Activated naive CD8-positive, alpha-beta T cell treated with anti-CD3 and anti-CD28 coated beads for 36 hours (primary cell): ENCODE data around the gene PSD. TPM values are rescaled to one million over a fixed set of nuclear protein-coding genes. Genes with fewer than 3 reads are reported as not detected.

Experiments
- DNase-seq: peaks from one replicate; pipeline ENCODE4 v3.0.0; 2021
- H3K27ac Mint-ChIP-seq: one replicate; pipeline ENCODE4 v1.8.0; 2022; ENCODE audit warnings: mild to moderate bottlenecking, moderate library complexity, mixed read lengths
- H3K27me3 Mint-ChIP-seq: one replicate; pipeline ENCODE4 v1.8.0; 2022; ENCODE audit warnings: mild to moderate bottlenecking, mixed read lengths
- H3K36me3 Mint-ChIP-seq: one replicate; pipeline ENCODE4 v1.8.0; 2021; ENCODE audit warnings: mild to moderate bottlenecking, mixed read lengths
- H3K4me1 Mint-ChIP-seq: one replicate; pipeline ENCODE4 v1.8.0; 2021; ENCODE audit warnings: mixed read lengths
- H3K4me3 Mint-ChIP-seq: one replicate; pipeline ENCODE4 v1.8.0; 2022; ENCODE audit warnings: mild to moderate bottlenecking, moderate library complexity, mixed read lengths
- H3K9me3 Mint-ChIP-seq: one replicate; pipeline ENCODE4 v1.8.0; 2022; ENCODE audit warnings: mixed read lengths
- total RNA-seq, 2 experiments: library from RNA; stranded (reverse); gene quantifications; one replicate each; pipeline ENCODE4 v1.2.3, GENCODE V29; 2021

PSD gene
- total RNA-seq, 2 experiments from 2014 or later, result 5.2 to 7.6 TPM

GRCh38 chr10:102375867-102376266 lies 42.7 kb downstream of the PSD start:
- H3K27me3 Mint-ChIP-seq, result no peaks in the 10 kb centered on the region
- no peaks in the 10 kb centered on the region for H3K4me1 Mint-ChIP-seq
- no peaks in the 10 kb centered on the region for H3K9me3 Mint-ChIP-seq
- no peak overlapping the region for H3K27ac Mint-ChIP-seq
- no peak for DNase-seq
- no peak overlapping the region for H3K4me3 Mint-ChIP-seq
- H3K36me3 Mint-ChIP-seq, result peaks cover 18% of the 10 kb centered on the region

- no peak overlapping the region for H3K27ac Mint-ChIP-seq
- H3K9me3 Mint-ChIP-seq, result no peaks in the 10 kb centered on the region
- H3K36me3 Mint-ChIP-seq, result peaks cover 18% of the 10 kb centered on the region
Measured at GRCh38 chr10:102375250-102375649, 43.3 kb downstream of the PSD start.

DNA sequence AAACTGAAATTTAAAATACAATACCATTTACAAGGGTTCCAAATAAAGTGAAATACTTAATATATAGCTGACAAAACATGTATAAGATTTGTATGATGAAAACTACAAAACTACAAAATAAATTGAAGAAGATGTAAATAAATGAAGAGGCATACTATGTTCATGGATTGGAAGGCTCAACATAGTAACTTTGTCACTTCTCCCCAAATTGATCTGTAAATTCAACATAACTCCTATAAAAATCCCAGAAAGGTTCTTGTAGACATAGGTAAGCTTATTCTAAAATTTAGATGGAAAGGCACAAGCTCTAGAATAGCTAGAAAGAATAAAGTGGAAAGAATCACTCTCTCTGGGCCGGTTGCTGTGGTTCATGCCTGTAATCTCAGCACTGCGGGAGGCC lies 47.3 kb downstream of the PSD start:
- peaks cover 23% of the 10 kb centered on the region for H3K36me3 Mint-ChIP-seq
- H3K27ac Mint-ChIP-seq, result no peak overlapping the region

More at GRCh38 chr10:102375250-102375649, 43.3 kb downstream of the PSD start:
- H3K4me3 Mint-ChIP-seq, result no peak overlapping the region
- no peak for DNase-seq
- H3K27me3 Mint-ChIP-seq, result no peaks in the 10 kb centered on the region
- H3K4me1 Mint-ChIP-seq, result no peaks in the 10 kb centered on the region

DNA sequence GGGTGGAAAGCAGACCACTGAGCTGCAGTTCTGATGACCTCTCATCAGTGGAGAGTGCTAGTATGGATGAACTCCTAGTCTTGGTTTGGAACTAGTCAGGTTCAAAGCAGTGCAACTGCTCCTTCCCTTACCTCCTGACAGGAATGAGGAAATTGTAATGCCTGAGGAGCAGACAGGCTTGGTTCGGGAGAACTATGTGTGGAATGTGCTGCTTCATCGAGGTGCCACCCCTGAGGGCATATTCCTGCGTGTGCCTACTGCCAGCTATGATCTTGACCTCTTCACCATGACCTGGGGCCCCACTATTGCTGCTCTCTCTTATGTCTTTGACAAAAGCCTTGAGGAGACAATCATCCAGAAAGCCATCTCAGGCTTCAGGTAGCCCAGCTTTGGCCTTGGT lies 50.5 kb downstream of the PSD start:
- no peak overlapping the region for H3K4me3 Mint-ChIP-seq
- H3K27me3 Mint-ChIP-seq, result no peaks in the 10 kb centered on the region
- peaks cover 25% of the 10 kb centered on the region for H3K36me3 Mint-ChIP-seq
- no peak for DNase-seq
- H3K27ac Mint-ChIP-seq, result no peak overlapping the region
- H3K9me3 Mint-ChIP-seq, result no peaks in the 10 kb centered on the region
- no peaks in the 10 kb centered on the region for H3K4me1 Mint-ChIP-seq

More for the DNA sequence above, 47.3 kb downstream of the PSD start:
- no peaks in the 10 kb centered on the region for H3K9me3 Mint-ChIP-seq
- no peak for DNase-seq
- H3K4me1 Mint-ChIP-seq, result no peaks in the 10 kb centered on the region
- no peak overlapping the region for H3K4me3 Mint-ChIP-seq
- no peaks in the 10 kb centered on the region for H3K27me3 Mint-ChIP-seq

GRCh38 chr10:102367441-102367840 lies 51.1 kb downstream of the PSD start:
- Mint-ChIP-seq H3K27me3 (no peaks in the 10 kb centered on the region), H3K36me3 (peaks cover 23% of the 10 kb centered on the region), H3K4me3 (no peak overlapping the region), H3K9me3 (no peaks in the 10 kb centered on the region), H3K4me1 (no peaks in the 10 kb centered on the region), H3K27ac (no peak overlapping the region)
- no peak for DNase-seq

DNA sequence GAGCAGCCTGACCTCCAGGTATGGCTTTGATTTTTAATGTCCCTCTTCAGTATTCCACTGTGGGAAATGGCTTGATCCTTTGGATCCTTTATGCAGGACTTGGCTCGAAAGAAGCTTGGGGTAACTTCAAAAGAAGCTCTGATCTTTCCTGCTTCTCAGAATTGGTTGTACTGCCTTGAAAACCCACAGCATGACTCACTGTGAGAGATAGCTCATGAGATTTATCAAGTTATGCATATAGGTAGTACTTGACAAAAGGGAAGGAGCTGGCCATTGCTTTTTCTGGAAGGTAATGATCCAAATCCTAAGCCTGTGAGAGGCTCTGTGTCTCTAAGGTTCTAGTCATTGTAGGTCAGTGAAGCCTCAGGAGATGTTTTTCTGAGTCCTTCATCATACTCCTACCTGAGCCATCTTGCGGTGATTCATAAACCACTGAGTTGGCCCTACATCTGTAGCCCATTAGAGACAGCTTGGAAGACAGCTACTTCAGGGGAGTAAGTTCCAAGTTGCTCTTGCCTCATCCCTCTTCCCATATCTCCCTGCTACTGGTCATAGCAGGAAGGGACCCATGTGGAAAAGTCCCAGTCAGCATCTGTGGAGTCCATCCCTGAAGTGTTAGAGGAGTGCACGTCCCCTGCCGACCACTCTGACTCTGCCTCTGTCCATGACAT lies 59.7 kb downstream of the PSD start:
- Mint-ChIP-seq H3K27me3 (no peaks in the 10 kb centered on the region), H3K4me3 (no peak overlapping the region), H3K4me1 (no peaks in the 10 kb centered on the region), H3K36me3 (peaks cover 21% of the 10 kb centered on the region), H3K9me3 (no peaks in the 10 kb centered on the region), H3K27ac (no peak overlapping the region)
- DNase-seq, result no peak

GRCh38 chr10:102354451-102354850 lies 64.1 kb downstream of the PSD start:
- Mint-ChIP-seq H3K27ac (no peak overlapping the region), H3K27me3 (no peaks in the 10 kb centered on the region), H3K9me3 (no peaks in the 10 kb centered on the region), H3K4me1 (no peaks in the 10 kb centered on the region), H3K36me3 (peaks cover 9% of the 10 kb centered on the region), H3K4me3 (no peak overlapping the region)
- no peak for DNase-seq

Other genes starting within 250 kb of the PSD start
- not detected for gene ELOVL3, start 192.5 kb downstream of the PSD start, total RNA-seq
- under 1 TPM in 1 of 2 experiments, not detected in 1; 0.31 TPM for gene PITX3, start 177.3 kb downstream of the PSD start, total RNA-seq
- gene GBF1, start 173.3 kb downstream of the PSD start, total RNA-seq, result 10 to 100 TPM; 29.3 to 29.5 TPM
- gene NFKB2, start 23.1 kb downstream of the PSD start, total RNA-seq, result 100 to 1,000 TPM; 247 to 263 TPM
- 10 to 100 TPM; 11.7 to 13.0 TPM for gene FBXL15, start 2.1 kb upstream of the PSD start, total RNA-seq
- 10 to 100 TPM; 66.3 to 73.8 TPM for gene CUEDC2, start 13.8 kb upstream of the PSD start, total RNA-seq
- gene C10orf95, start 32.8 kb upstream of the PSD start, total RNA-seq, result under 1 TPM; 0.49 to 0.62 TPM
- 10 to 100 TPM; 51.1 to 54.9 TPM for gene ACTR1A, start 83.9 kb upstream of the PSD start, total RNA-seq
- gene SUFU, start 85.2 kb upstream of the PSD start, total RNA-seq, result 1 to 10 TPM; 5.7 to 6.0 TPM
- gene TRIM8, start 225.7 kb upstream of the PSD start, total RNA-seq, result 10 to 100 TPM; 40.4 to 41.8 TPM